ENCODE measurements around the gene COL1A2. TPM values are rescaled to one million over a fixed set of nuclear protein-coding genes. Genes with fewer than 3 reads are reported as not detected.

Gene COL1A2
- total RNA-seq, 1 donor from 2014 or later, result 28.0 TPM

GRCh38 chr7:94414980-94415379 is 20.3 kb downstream of the COL1A2 start:
- Histone ChIP-seq H3K4me3 (no peak overlapping the region), H4K20me1 (ENCODE audit: low read depth) (no peaks in the 10 kb centered on the region), H2AFZ (replicated peaks) (no peak overlapping the region), H3K27ac (no peak overlapping the region), H3K36me3 (no peaks in the 10 kb centered on the region), H3F3A (ENCODE audit: low read depth) (no peaks in the 10 kb centered on the region), H3K4me1 (no peaks in the 10 kb centered on the region), H3K9ac (no peak overlapping the region), H3K79me2 (ENCODE audit: low read depth) (no peaks in the 10 kb centered on the region), H3K27me3 (no peaks in the 10 kb centered on the region), H3K4me2 (no peak overlapping the region), H3K9me3 (ENCODE audit: low read depth) (no peaks in the 10 kb centered on the region)
- no peak for TF ChIP-seq EZH2phosphoT487 (IDR thresholded peaks at IDR 0.05)
- TF ChIP-seq CTCF (IDR thresholded peaks at IDR 0.05), result no peak
- no peak for TF ChIP-seq EZH2 (IDR thresholded peaks at IDR 0.05)
- H3K36me3 Mint-ChIP-seq, result no peaks in the 10 kb centered on the region
- H3K4me3 Mint-ChIP-seq, result no peak overlapping the region
- DNase-seq (ENCODE audit: low spot score), result no peak
- no peaks in the 10 kb centered on the region for H3K27me3 Mint-ChIP-seq (ENCODE audit: insufficient read depth, low read depth)
- no peaks in the 10 kb centered on the region for H3K4me1 Mint-ChIP-seq
- no peak overlapping the region for H3K27ac Mint-ChIP-seq
- no peaks in the 10 kb centered on the region for H3K9me3 Mint-ChIP-seq

GRCh38 chr7:94417306-94417705 is 22.6 kb downstream of the COL1A2 start:
- H3K9me3 Mint-ChIP-seq, result no peaks in the 10 kb centered on the region
- no peak overlapping the region for H3K27ac Mint-ChIP-seq
- H3F3A ChIP-seq (ENCODE audit: low read depth), result no peaks in the 10 kb centered on the region
- no peak overlapping the region for H3K9ac ChIP-seq
- H3K36me3 Mint-ChIP-seq, result peaks cover 2% of the 10 kb centered on the region
- H3K4me3 Mint-ChIP-seq, result no peak overlapping the region
- H3K27me3 Mint-ChIP-seq (ENCODE audit: insufficient read depth, low read depth), result no peaks in the 10 kb centered on the region
- H3K79me2 ChIP-seq (ENCODE audit: low read depth), result no peaks in the 10 kb centered on the region
- no peak overlapping the region for H3K27ac ChIP-seq
- no peaks in the 10 kb centered on the region for H3K27me3 ChIP-seq
- no peaks in the 10 kb centered on the region for H4K20me1 ChIP-seq (ENCODE audit: low read depth)
- no peak overlapping the region for H3K4me2 ChIP-seq
- H3K4me1 Mint-ChIP-seq, result no peaks in the 10 kb centered on the region
- no peaks in the 10 kb centered on the region for H3K9me3 ChIP-seq (ENCODE audit: low read depth)
- H3K4me1 ChIP-seq, result no peaks in the 10 kb centered on the region
- no peak for DNase-seq (ENCODE audit: low spot score)
- no peak overlapping the region for H3K4me3 ChIP-seq
- H2AFZ ChIP-seq (replicated peaks), result no peak overlapping the region
- no peak for TF ChIP-seq CTCF (IDR thresholded peaks at IDR 0.05)
- TF ChIP-seq EZH2phosphoT487 (IDR thresholded peaks at IDR 0.05), result no peak
- TF ChIP-seq EZH2 (IDR thresholded peaks at IDR 0.05), result no peak
- peaks cover 4% of the 10 kb centered on the region for H3K36me3 ChIP-seq

GRCh38 chr7:94417901-94418300 is 23.2 kb downstream of the COL1A2 start:
- no peaks in the 10 kb centered on the region for H3K4me1 ChIP-seq
- Mint-ChIP-seq H3K36me3 (peaks cover 2% of the 10 kb centered on the region), H3K27me3 (ENCODE audit: insufficient read depth, low read depth) (no peaks in the 10 kb centered on the region), H3K27ac (no peak overlapping the region), H3K4me3 (no peak overlapping the region), H3K9me3 (no peaks in the 10 kb centered on the region), H3K4me1 (no peaks in the 10 kb centered on the region)
- no peak overlapping the region for H3K9ac ChIP-seq
- TF ChIP-seq EZH2phosphoT487 (IDR thresholded peaks at IDR 0.05), result no peak
- no peak for TF ChIP-seq CTCF (IDR thresholded peaks at IDR 0.05)
- no peak for TF ChIP-seq EZH2 (IDR thresholded peaks at IDR 0.05)
- H3K27me3 ChIP-seq, result no peaks in the 10 kb centered on the region
- no peaks in the 10 kb centered on the region for H4K20me1 ChIP-seq (ENCODE audit: low read depth)
- H3K9me3 ChIP-seq (ENCODE audit: low read depth), result no peaks in the 10 kb centered on the region
- H3K36me3 ChIP-seq, result peaks cover 4% of the 10 kb centered on the region
- DNase-seq (ENCODE audit: low spot score), result no peak
- no peak overlapping the region for H3K27ac ChIP-seq
- no peaks in the 10 kb centered on the region for H3K79me2 ChIP-seq (ENCODE audit: low read depth)
- H2AFZ ChIP-seq (replicated peaks), result no peak overlapping the region
- H3K4me3 ChIP-seq, result no peak overlapping the region
- no peak overlapping the region for H3K4me2 ChIP-seq
- H3F3A ChIP-seq (ENCODE audit: low read depth), result no peaks in the 10 kb centered on the region
